Endothelial cell of umbilical vein (primary cell): ENCODE data around the gene RPS24.

ENCODE experiments used
- EZH2 ChIP-seq: IDR thresholded peaks from 2 replicates; pipeline ENCODE4 v1.6.1; 2012; ENCODE audit warnings: borderline replicate concordance, low read depth, mild to moderate bottlenecking, moderate library complexity, low read length, inconsistent platforms; ENCODE audit not compliant: severe bottlenecking
- JUN ChIP-seq: IDR thresholded peaks from 2 replicates; pipeline ENCODE4 v1.6.1; 2011; ENCODE audit warnings: borderline replicate concordance, low read depth; ENCODE audit not compliant: insufficient read length, insufficient read depth
- MYC ChIP-seq: IDR thresholded peaks from one replicate; pipeline ENCODE4 v1.6.1; 2011; ENCODE audit warnings: mild to moderate bottlenecking, low read depth, low read length
- POLR2A ChIP-seq: IDR thresholded peaks from 2 replicates; pipeline ENCODE4 v1.6.1; 2012; ENCODE audit warnings: low read depth, mild to moderate bottlenecking, control low read depth, low read length
- POLR2AphosphoS5 ChIP-seq: IDR thresholded peaks from 2 replicates; pipeline ENCODE4 v1.6.1; 2012; ENCODE audit warnings: low read depth, mild to moderate bottlenecking, control low read depth, low read length, moderate library complexity; ENCODE audit not compliant: insufficient read depth
- TF ChIP-seq, protein P1 (sequence below), 2 donors: IDR thresholded peaks; 1 replicate in 1 of 2; 2 replicates in 1 of 2; pipeline ENCODE4 v1.5.1; 2011; ENCODE audit warnings: low read length in 2 of 2, mild to moderate bottlenecking in 2 of 2, moderate library complexity in 2 of 2, control low read depth in 1 of 2, inconsistent platforms in 1 of 2, low read depth in 1 of 2; ENCODE audit not compliant: insufficient read depth in 1 of 2; ENCODE audit errors: extremely low read depth in 1 of 2

DNA sequence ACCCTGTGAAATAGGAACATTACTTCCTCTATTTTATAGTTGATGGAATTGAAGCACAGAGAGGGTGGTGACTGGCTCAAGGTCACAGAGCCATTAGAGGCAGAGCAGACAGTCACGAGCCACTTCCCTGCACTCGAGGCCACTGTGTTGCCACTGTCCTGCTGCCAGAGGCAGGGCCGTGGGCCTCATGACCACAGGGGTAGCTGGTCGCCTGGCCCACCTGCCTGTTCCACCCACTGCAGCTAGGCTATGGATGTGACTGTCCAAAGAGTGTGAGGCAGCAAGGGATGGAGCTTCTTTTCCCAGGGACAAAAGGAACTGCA, 38.2 kb downstream of the RPS24 start:
- TF ChIP-seq, protein P1, sequence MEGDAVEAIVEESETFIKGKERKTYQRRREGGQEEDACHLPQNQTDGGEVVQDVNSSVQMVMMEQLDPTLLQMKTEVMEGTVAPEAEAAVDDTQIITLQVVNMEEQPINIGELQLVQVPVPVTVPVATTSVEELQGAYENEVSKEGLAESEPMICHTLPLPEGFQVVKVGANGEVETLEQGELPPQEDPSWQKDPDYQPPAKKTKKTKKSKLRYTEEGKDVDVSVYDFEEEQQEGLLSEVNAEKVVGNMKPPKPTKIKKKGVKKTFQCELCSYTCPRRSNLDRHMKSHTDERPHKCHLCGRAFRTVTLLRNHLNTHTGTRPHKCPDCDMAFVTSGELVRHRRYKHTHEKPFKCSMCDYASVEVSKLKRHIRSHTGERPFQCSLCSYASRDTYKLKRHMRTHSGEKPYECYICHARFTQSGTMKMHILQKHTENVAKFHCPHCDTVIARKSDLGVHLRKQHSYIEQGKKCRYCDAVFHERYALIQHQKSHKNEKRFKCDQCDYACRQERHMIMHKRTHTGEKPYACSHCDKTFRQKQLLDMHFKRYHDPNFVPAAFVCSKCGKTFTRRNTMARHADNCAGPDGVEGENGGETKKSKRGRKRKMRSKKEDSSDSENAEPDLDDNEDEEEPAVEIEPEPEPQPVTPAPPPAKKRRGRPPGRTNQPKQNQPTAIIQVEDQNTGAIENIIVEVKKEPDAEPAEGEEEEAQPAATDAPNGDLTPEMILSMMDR (IDR thresholded peaks at IDR 0.05; ENCODE audit: extremely low read depth in 1 of 2, insufficient read depth in 1 of 2, low read depth in 1 of 2, low read length in 2 of 2): no peak
- no peak for TF ChIP-seq POLR2A
- no peak for TF ChIP-seq EZH2
- no peak for TF ChIP-seq POLR2AphosphoS5
- no peak for TF ChIP-seq MYC
- no peak for TF ChIP-seq JUN
